22Rv1 (cell line): ENCODE data around the gene DNMBP.

ENCODE experiments used
- ZFX ChIP-seq: fragments of 450-650 bp; IDR thresholded peaks from 2 replicates; pipeline ENCODE4 v1.6.1; 2017; ENCODE audit warnings: antibody characterized with exemption, borderline replicate concordance
- TF ChIP-seq, protein P1 (sequence below): fragments of 450-650 bp; IDR thresholded peaks from 2 replicates; pipeline ENCODE4 v1.5.1; 2017; ENCODE audit warnings: mild to moderate bottlenecking

DNA sequence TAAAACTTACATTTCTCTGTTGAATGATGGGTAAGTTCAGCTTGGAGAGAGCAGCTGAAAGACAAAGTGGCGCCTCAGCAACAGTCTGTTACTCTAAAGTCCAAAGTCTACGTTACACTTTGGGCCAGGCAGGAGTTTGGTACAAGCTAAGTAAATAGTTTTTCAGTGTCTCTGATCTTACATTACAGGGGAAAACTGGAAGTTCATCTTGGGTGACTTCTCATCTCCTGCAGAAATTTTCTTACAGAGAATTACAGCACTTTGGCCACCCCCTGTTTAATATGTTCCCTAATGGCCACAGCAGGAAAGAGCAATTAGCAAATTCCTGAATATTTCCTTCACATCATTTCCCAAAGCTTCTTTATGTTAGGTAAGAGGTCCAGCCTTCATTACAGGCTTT, 160.2 kb downstream of the DNMBP start:
- TF ChIP-seq, protein P1, sequence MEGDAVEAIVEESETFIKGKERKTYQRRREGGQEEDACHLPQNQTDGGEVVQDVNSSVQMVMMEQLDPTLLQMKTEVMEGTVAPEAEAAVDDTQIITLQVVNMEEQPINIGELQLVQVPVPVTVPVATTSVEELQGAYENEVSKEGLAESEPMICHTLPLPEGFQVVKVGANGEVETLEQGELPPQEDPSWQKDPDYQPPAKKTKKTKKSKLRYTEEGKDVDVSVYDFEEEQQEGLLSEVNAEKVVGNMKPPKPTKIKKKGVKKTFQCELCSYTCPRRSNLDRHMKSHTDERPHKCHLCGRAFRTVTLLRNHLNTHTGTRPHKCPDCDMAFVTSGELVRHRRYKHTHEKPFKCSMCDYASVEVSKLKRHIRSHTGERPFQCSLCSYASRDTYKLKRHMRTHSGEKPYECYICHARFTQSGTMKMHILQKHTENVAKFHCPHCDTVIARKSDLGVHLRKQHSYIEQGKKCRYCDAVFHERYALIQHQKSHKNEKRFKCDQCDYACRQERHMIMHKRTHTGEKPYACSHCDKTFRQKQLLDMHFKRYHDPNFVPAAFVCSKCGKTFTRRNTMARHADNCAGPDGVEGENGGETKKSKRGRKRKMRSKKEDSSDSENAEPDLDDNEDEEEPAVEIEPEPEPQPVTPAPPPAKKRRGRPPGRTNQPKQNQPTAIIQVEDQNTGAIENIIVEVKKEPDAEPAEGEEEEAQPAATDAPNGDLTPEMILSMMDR: no peak
- TF ChIP-seq ZFX: no peak
